Stimulated activated CD8-positive, alpha-beta memory T cell treated with anti-CD3 and anti-CD28 coated beads, Interleukin-4, amount 100 ng/mL, for 1 hour (primary cell): ENCODE results near the gene EEF1AKMT3.

Source experiments
- DNase-seq, 2 donors: peaks; one replicate each; pipeline ENCODE4 v3.0.0-alpha.2; 2020; ENCODE audit warnings: low read depth in 2 of 2, low spot score in 1 of 2

The EEF1AKMT3 gene

GRCh38 chr12:57735198-57735855 lies 37.1 kb upstream of the EEF1AKMT3 start:
- DNase-seq: no peak

GRCh38 chr12:57735952-57736740 lies 36.3 kb upstream of the EEF1AKMT3 start:
- DNase-seq: no peak

GRCh38 chr12:57736741-57737466 lies 35.5 kb upstream of the EEF1AKMT3 start:
- DNase-seq: no peak

GRCh38 chr12:57737467-57738460 lies 34.6 kb upstream of the EEF1AKMT3 start:
- DNase-seq: no peak

GRCh38 chr12:57738661-57739237 lies 33.7 kb upstream of the EEF1AKMT3 start, which contains the start of gene AGAP2:
AGAP2 (minus strand) TSS chr12:57738742; CDS start chr12:57738246, 496 bp downstream.
- DNase-seq: no peak

- DNase-seq: no peak
Measured at GRCh38 chr12:57739387-57739786, 33.0 kb upstream of the EEF1AKMT3 start.

GRCh38 chr12:57739914-57740538 lies 32.4 kb upstream of the EEF1AKMT3 start:
- DNase-seq: no peak

GRCh38 chr12:57740656-57741412 lies 31.6 kb upstream of the EEF1AKMT3 start:
- DNase-seq: peak; percentile 46 to 68

GRCh38 chr12:57741413-57741789 lies 31.0 kb upstream of the EEF1AKMT3 start:
- no peak for DNase-seq

GRCh38 chr12:57741844-57742738 lies 30.3 kb upstream of the EEF1AKMT3 start:
- DNase-seq: peak; percentile 50 to 66

- DNase-seq: no peak
Measured at GRCh38 chr12:57743769-57744168, 28.6 kb upstream of the EEF1AKMT3 start.

GRCh38 chr12:57744194-57744776 lies 28.1 kb upstream of the EEF1AKMT3 start:
- peak in 1 of 2 donors; percentile 49 for DNase-seq

GRCh38 chr12:57744777-57745484 lies 27.5 kb upstream of the EEF1AKMT3 start, which contains the start of gene TSPAN31:
TSPAN31 (plus strand) TSS chr12:57745039; CDS start chr12:57745155, 116 bp downstream.
- DNase-seq: peak; percentile 78 to 89

GRCh38 chr12:57745485-57745881 lies 26.9 kb upstream of the EEF1AKMT3 start:
- no peak for DNase-seq

GRCh38 chr12:57746025-57746424 lies 26.4 kb upstream of the EEF1AKMT3 start:
- DNase-seq: no peak

- DNase-seq: no peak
Measured at GRCh38 chr12:57749061-57749460, 23.4 kb upstream of the EEF1AKMT3 start.
